NCI-H526 treated with DMSO at 0.1 percent for 48 hours (cell line): ENCODE results near the gene ASB15.

Experiments
- DNase-seq: peaks from one replicate; lab custom pipeline; 2025; lab: John Stamatoyannopoulos, UW

Gene ASB15

GRCh38 chr7:123663200-123663599, 61.6 kb downstream of the ASB15 start:
- no peak for DNase-seq

GRCh38 chr7:123665157-123665556, 63.5 kb downstream of the ASB15 start:
- DNase-seq, result no peak

- DNase-seq, result no peak
These were observed 64.3 kb downstream of the ASB15 start for GRCh38 chr7:123665896-123666295.

GRCh38 chr7:123666492-123666891, 64.9 kb downstream of the ASB15 start:
- DNase-seq, result no peak

- no peak for DNase-seq
These were observed 67.9 kb downstream of the ASB15 start for GRCh38 chr7:123669485-123669884.

- DNase-seq, result no peak
These were observed 71.6 kb downstream of the ASB15 start for GRCh38 chr7:123673137-123673732.

- no peak for DNase-seq
These were observed 72.3 kb downstream of the ASB15 start for GRCh38 chr7:123673752-123674398.

GRCh38 chr7:123674399-123675180, 73.0 kb downstream of the ASB15 start:
- no peak for DNase-seq

- DNase-seq, result no peak
These were observed 73.5 kb downstream of the ASB15 start for GRCh38 chr7:123675181-123675473.

- no peak for DNase-seq
These were observed 75.6 kb downstream of the ASB15 start for GRCh38 chr7:123677061-123677715.

GRCh38 chr7:123679614-123680013, 78.0 kb downstream of the ASB15 start:
- no peak for DNase-seq

GRCh38 chr7:123680580-123680979, 79.0 kb downstream of the ASB15 start:
- DNase-seq, result no peak

GRCh38 chr7:123681561-123681960, 79.9 kb downstream of the ASB15 start:
- no peak for DNase-seq

GRCh38 chr7:123682690-123683089, 81.1 kb downstream of the ASB15 start:
- DNase-seq, result peak; percentile 61

- no peak for DNase-seq
These were observed 85.5 kb downstream of the ASB15 start for GRCh38 chr7:123687161-123687560.

GRCh38 chr7:123687727-123688126, 86.1 kb downstream of the ASB15 start:
- no peak for DNase-seq
